Nucleus accumbens (tissue), 56 donors: ENCODE data around the gene FGD6.

Experiments
- DNase-seq, 56 donors: peaks; one replicate each; lab custom pipeline; 2025; lab: John Stamatoyannopoulos, UW

The FGD6 gene

DNA sequence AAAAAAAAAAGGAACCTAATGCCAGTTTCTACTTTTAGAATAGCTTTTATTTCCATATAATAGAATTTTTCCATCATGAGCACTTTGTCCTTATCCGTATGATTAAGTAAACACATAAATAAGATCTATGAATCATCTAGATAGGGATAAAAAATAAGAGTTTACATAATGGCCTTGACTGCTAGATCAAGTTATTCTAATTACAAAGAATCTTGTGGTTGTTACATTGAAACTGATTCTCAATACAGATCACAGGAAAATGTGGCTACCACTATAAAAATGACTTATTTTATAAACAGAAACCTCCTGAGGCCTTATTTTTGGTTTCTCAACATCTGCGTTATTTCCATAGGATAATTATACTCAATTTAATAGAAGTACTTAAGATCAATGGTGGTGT is 179.4 kb downstream of the FGD6 start:
- DNase-seq = no peak

DNA sequence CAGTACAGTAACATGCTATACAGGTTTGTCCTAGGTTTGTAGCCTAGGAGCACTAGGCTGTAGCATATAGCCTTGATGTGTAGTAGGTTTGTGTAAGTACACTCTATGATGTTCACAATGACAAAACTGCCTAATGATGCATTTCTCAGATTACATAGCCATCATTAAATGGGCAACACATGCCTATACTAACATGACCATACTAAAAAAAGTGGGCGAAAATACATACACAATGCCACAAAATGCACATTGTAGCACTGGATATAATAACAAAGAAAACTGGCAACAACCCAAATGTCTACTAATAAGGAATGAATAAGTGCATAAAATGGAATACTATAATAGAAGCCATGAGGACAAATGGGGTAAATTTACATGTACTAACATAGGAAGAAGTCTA is 182.5 kb downstream of the FGD6 start:
- no peak for DNase-seq
